Neural progenitor cell (in vitro differentiated cells): ENCODE data around the gene RNF166.

ENCODE experiments used
- CTCF ChIP-seq: fragments of 200-600 bp; sonication (generic); IDR thresholded peaks from 2 replicates; pipeline ENCODE4 v1.5.1; 2017; ENCODE audit warnings: antibody characterized with exemption, mild to moderate bottlenecking
- EZH2 ChIP-seq: fragments of 200-600 bp; sonication (generic); IDR thresholded peaks from 2 replicates; pipeline ENCODE4 v1.6.1; 2017; ENCODE audit warnings: antibody characterized with exemption, mild to moderate bottlenecking, moderate library complexity

DNA sequence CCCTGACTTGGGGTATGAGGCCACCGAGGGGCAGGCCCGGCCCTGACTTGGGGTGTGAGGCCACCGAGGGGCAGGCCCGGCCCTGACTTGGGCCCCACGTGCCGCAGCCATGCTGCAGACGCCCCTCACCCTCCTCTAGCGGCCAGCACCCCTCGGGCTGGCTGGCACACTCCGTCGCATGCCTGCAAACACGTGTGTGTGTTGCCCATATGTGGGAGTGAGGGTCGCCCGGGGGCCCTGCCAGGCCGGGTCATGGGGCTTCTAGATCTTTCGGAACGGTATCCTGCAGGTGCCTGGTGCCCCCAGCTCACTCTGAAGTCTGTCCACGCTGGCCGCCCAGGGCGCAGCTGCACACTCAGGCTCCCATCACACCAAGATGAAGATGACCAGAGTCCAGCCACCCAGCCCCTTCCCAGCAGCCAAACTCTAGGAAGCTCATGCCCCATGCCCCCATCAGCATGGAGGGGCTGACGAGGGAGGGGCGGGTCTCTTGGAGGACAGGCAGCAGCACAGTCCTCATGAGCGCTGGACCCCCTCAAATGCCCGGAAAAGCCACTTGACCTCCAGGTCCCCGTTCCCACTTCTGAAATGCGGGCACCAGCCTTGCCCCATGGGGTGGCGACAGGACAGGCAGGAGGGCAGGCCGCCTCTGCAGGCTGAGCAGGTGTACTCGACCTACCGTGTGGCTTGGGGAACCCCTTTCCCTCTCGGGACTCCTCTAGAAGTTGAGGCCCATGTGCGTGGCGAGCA, 33.9 kb upstream of the RNF166 start:
- TF ChIP-seq CTCF (no peak), EZH2 (no peak)
